ENCODE data around the gene IL22RA1. TPM values are rescaled to one million over a fixed set of nuclear protein-coding genes. Genes with fewer than 3 reads are reported as not detected.

Gene IL22RA1
- total RNA-seq, 5 donors from 2014 or later (not counting 1 experiment from before 2014, with no cell fraction given), result 0.13 to 0.15 TPM; not detected in 3

DNA sequence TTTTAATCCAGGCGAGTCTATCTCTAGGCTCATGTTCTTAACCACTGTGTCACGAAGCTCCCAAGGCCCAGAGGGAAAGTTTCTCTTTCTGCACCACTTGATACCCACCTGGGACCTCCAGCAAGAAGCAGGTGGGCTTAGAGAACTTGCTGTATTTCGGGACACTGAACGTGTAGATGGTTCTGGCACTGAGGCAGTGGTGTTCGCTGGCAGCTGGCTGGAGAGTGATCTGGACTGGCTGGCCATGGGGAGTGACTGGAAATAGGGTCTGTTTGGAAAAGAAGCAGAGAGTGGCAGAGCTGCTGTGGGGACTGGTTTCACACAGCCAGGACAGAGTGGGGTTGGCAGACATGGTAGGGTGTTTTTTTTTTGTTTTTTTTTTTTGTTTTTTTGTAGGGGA is 16.4 kb upstream of the IL22RA1 start:
- peaks cover 0 to 4% (median 0%) of the 10 kb centered on the region in 3 donors for H3K4me1 Mint-ChIP-seq
- no peaks in the 10 kb centered on the region for H3K27me3 ChIP-seq (replicated peaks in 1 of 2; ENCODE audit: control insufficient read depth in 2 of 2, extremely low read depth in 1 of 2, insufficient read depth in 2 of 2, low read length in 1 of 2)
- H3K27ac ChIP-seq (ENCODE audit: low read length), result no peak overlapping the region
- H3K36me3 Mint-ChIP-seq, result peaks cover 8% of the 10 kb centered on the region
- H3K9me3 ChIP-seq, result no peaks in the 10 kb centered on the region
- no peak overlapping the region for H3K27ac Mint-ChIP-seq
- H3K4me3 Mint-ChIP-seq, result no peak overlapping the region
- ATAC-seq (replicated peaks in 1 of 4) (no peak), DNase-seq (no peak)
- WGBS (ENCODE audit: insufficient coverage), result 100% methylated on average over 4 of the region's 5 CpGs
- ChIA-PET POLR2A (no interaction called here), CTCF (no interaction called here)
- no peak overlapping the region for H3K4me3 ChIP-seq (ENCODE audit: control insufficient read depth in 1 of 2, extremely low read depth in 1 of 2, low read length in 1 of 2)
- H3K9me3 Mint-ChIP-seq, result no peaks in the 10 kb centered on the region
- H3K4me1 ChIP-seq (ENCODE audit: control insufficient read depth in 1 of 2, extremely low read depth in 1 of 2, insufficient read depth in 2 of 2, low read length in 2 of 2), result no peaks in the 10 kb centered on the region
- H3K36me3 ChIP-seq (ENCODE audit: control insufficient read depth in 2 of 2, extremely low read depth in 1 of 2, insufficient read depth in 1 of 2, low read length in 1 of 2), result peaks cover 0 to 11% of the 10 kb centered on the region in 2 donors
- H3K27me3 Mint-ChIP-seq, result no peaks in the 10 kb centered on the region

DNA sequence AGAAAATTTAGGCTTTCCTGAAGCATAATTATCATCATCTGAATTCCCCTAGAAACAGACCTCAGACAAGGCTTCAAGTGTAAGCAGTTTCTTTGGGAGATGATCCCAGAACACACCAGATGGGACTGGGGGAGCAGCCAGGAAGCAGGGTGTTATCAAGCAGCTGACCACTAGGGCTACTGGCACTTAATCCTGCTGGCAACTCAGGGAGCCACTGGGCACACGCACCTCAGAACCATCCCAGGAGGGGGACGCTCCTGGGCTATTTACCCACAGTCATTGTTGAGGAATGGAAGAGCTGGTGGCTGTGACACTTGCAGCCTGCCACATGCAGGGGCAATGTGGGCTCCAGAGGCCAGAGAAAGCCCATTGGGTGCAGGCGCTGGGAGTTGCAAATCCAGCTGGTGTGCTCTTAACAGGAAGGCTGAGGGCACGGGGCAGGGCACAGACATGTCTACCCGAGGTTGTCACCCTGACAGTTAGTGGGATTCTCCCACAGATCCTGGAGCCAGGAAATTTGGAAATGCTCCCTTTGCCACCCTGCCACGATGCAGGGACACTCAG is 15.1 kb upstream of the IL22RA1 start:
- Mint-ChIP-seq H3K36me3 (peaks cover 8% of the 10 kb centered on the region), H3K4me1 (peaks cover 0 to 4% (median 0%) of the 10 kb centered on the region in 3 donors), H3K4me3 (no peak overlapping the region), H3K27ac (no peak overlapping the region), H3K27me3 (peaks cover 0 to 2% of the 10 kb centered on the region in 2 donors), H3K9me3 (no peaks in the 10 kb centered on the region)
- Histone ChIP-seq H3K4me1 (ENCODE audit: control insufficient read depth in 1 of 2, extremely low read depth in 1 of 2, insufficient read depth in 2 of 2, low read length in 2 of 2) (no peaks in the 10 kb centered on the region), H3K27ac (ENCODE audit: low read length) (no peak overlapping the region), H3K9me3 (no peaks in the 10 kb centered on the region), H3K4me3 (ENCODE audit: control insufficient read depth in 1 of 2, extremely low read depth in 1 of 2, low read length in 1 of 2) (no peak overlapping the region), H3K36me3 (ENCODE audit: control insufficient read depth in 2 of 2, extremely low read depth in 1 of 2, insufficient read depth in 1 of 2, low read length in 1 of 2) (peaks cover 0 to 11% of the 10 kb centered on the region in 2 donors), H3K27me3 (replicated peaks in 1 of 2; ENCODE audit: control insufficient read depth in 2 of 2, extremely low read depth in 1 of 2, insufficient read depth in 2 of 2, low read length in 1 of 2) (peaks cover 0 to 1% of the 10 kb centered on the region in 2 experiments)
- DNase-seq (no peak), ATAC-seq (replicated peaks in 1 of 4) (no peak)
- ChIA-PET CTCF (no interaction called here), POLR2A (no interaction called here)
- WGBS (ENCODE audit: insufficient coverage), result 81% methylated on average over 5 of the region's 6 CpGs

GRCh38 chr1:24156542-24157260 is 13.8 kb upstream of the IL22RA1 start:
- Mint-ChIP-seq H3K36me3 (peaks cover 8% of the 10 kb centered on the region), H3K27ac (no peak overlapping the region), H3K27me3 (peaks cover 2 to 8% of the 10 kb centered on the region in 2 donors), H3K4me1 (no peaks in the 10 kb centered on the region), H3K4me3 (no peak overlapping the region), H3K9me3 (no peaks in the 10 kb centered on the region)
- Histone ChIP-seq H3K27ac (ENCODE audit: low read length) (no peak overlapping the region), H3K27me3 (replicated peaks in 1 of 2; ENCODE audit: control insufficient read depth in 2 of 2, extremely low read depth in 1 of 2, insufficient read depth in 2 of 2, low read length in 1 of 2) (peaks cover 8% of the 10 kb centered on the region in 2 experiments), H3K9me3 (no peaks in the 10 kb centered on the region), H3K36me3 (ENCODE audit: control insufficient read depth in 2 of 2, extremely low read depth in 1 of 2, insufficient read depth in 1 of 2, low read length in 1 of 2) (peaks cover 0 to 11% of the 10 kb centered on the region in 2 donors), H3K4me1 (ENCODE audit: control insufficient read depth in 1 of 2, extremely low read depth in 1 of 2, insufficient read depth in 2 of 2, low read length in 2 of 2) (no peaks in the 10 kb centered on the region), H3K4me3 (ENCODE audit: control insufficient read depth in 1 of 2, extremely low read depth in 1 of 2, low read length in 1 of 2) (no peak overlapping the region)
- ChIA-PET POLR2A (no interaction called here), CTCF (interaction anchor here in 1 of 2 donors (0.6 kb wide), 1 partner anchor 935 kb away, joined by 7 read pairs; no protein-coding TSS in a partner anchor)
- DNase-seq (no peak), ATAC-seq (replicated peaks in 1 of 4) (no peak)
- 97% methylated on average over 14 of the region's 18 CpGs for WGBS (ENCODE audit: insufficient coverage)

GRCh38 chr1:24155011-24155782 is 12.3 kb upstream of the IL22RA1 start:
- DNase-seq, result no peak
- ChIA-PET POLR2A (no interaction called here), CTCF (interaction anchor here (0.5 to 0.8 kb wide), 4 partner anchors 49 to 1313 kb away, joined by 3 to 4 read pairs (median 3); no protein-coding TSS in a partner anchor)
- no peaks in the 10 kb centered on the region for H3K9me3 ChIP-seq
- peaks cover 4 to 6% of the 10 kb centered on the region in 2 experiments for H3K4me1 ChIP-seq (ENCODE audit: control insufficient read depth in 1 of 2, extremely low read depth in 1 of 2, insufficient read depth in 2 of 2, low read length in 2 of 2)
- no peak overlapping the region for H3K4me3 Mint-ChIP-seq
- H3K4me3 ChIP-seq (ENCODE audit: control insufficient read depth in 1 of 2, extremely low read depth in 1 of 2, low read length in 1 of 2), result no peak overlapping the region
- peaks cover 4 to 12% (median 10%) of the 10 kb centered on the region in 3 donors for H3K4me1 Mint-ChIP-seq
- H3K36me3 ChIP-seq (ENCODE audit: control insufficient read depth in 2 of 2, extremely low read depth in 1 of 2, insufficient read depth in 1 of 2, low read length in 1 of 2), result peaks cover 0 to 11% of the 10 kb centered on the region in 2 donors
- no peak for ATAC-seq (replicated peaks in 1 of 4)
- H3K9me3 Mint-ChIP-seq, result no peaks in the 10 kb centered on the region
- no peak overlapping the region for H3K27ac ChIP-seq (ENCODE audit: low read length)
- H3K27ac Mint-ChIP-seq, result no peak overlapping the region
- H3K36me3 Mint-ChIP-seq, result peaks cover 8% of the 10 kb centered on the region
- 60% methylated on average over 6 of the region's 11 CpGs for WGBS (ENCODE audit: insufficient coverage)
- H3K27me3 ChIP-seq (replicated peaks in 1 of 2; ENCODE audit: control insufficient read depth in 2 of 2, extremely low read depth in 1 of 2, insufficient read depth in 2 of 2, low read length in 1 of 2), result peaks cover 16 to 17% of the 10 kb centered on the region in 2 experiments
- peaks cover 17 to 23% of the 10 kb centered on the region in 2 donors for H3K27me3 Mint-ChIP-seq

- H3K27me3 Mint-ChIP-seq, result peaks cover 17 to 31% of the 10 kb centered on the region in 2 donors
- peaks cover 6 to 18% (median 15%) of the 10 kb centered on the region in 3 donors for H3K4me1 Mint-ChIP-seq
- no peak for ATAC-seq (replicated peaks in 1 of 4)
- H3K27ac Mint-ChIP-seq, result no peak overlapping the region
- no peak overlapping the region for H3K4me3 ChIP-seq (ENCODE audit: control insufficient read depth in 1 of 2, extremely low read depth in 1 of 2, low read length in 1 of 2)
- no peak overlapping the region for H3K4me3 Mint-ChIP-seq
- ChIA-PET CTCF (interaction anchor here in 1 of 2 donors (0.5 kb wide), 1 partner anchor 558 kb away, joined by 4 read pairs; no protein-coding TSS in a partner anchor), POLR2A (interaction anchor here (0.5 to 0.6 kb wide), 2 partner anchors 315 to 810 kb away, joined by 4 to 8 read pairs; partner anchors contain the start of gene HNRNPR (in 1 of the 2))
- H3K36me3 Mint-ChIP-seq, result peaks cover 8% of the 10 kb centered on the region
- peaks cover 4 to 10% of the 10 kb centered on the region in 2 experiments for H3K4me1 ChIP-seq (ENCODE audit: control insufficient read depth in 1 of 2, extremely low read depth in 1 of 2, insufficient read depth in 2 of 2, low read length in 2 of 2)
- peaks cover 20 to 27% of the 10 kb centered on the region in 2 experiments for H3K27me3 ChIP-seq (replicated peaks in 1 of 2; ENCODE audit: control insufficient read depth in 2 of 2, extremely low read depth in 1 of 2, insufficient read depth in 2 of 2, low read length in 1 of 2)
- DNase-seq, result no peak
- H3K9me3 ChIP-seq, result no peaks in the 10 kb centered on the region
- peaks cover 0 to 11% of the 10 kb centered on the region in 2 donors for H3K36me3 ChIP-seq (ENCODE audit: control insufficient read depth in 2 of 2, extremely low read depth in 1 of 2, insufficient read depth in 1 of 2, low read length in 1 of 2)
- 93% methylated on average over 2 of the region's 8 CpGs for WGBS (ENCODE audit: insufficient coverage)
- no peak overlapping the region for H3K27ac ChIP-seq (ENCODE audit: low read length)
- no peaks in the 10 kb centered on the region for H3K9me3 Mint-ChIP-seq
These were observed 11.3 kb upstream of the IL22RA1 start for GRCh38 chr1:24154215-24154614.
